HCT116 (cell line): Measurements from ENCODE around the gene SRGAP1. TPM values are rescaled to one million over a fixed set of nuclear protein-coding genes. Genes with fewer than 3 reads are reported as not detected.

ENCODE experiments used
- ATAC-seq: fragments of 200-7000 bp; cut with Tn5 transposase; 2 replicates; pipeline ENCODE4 v1.9.1; 2020; ENCODE audit warnings: mild to moderate bottlenecking, moderate library complexity
- BruUV-seq: library from RNA; stranded (reverse); fragments of 400-500 nt; replicated peaks from 2 replicates; lab custom pipeline; 2021; lab: Mats Ljungman, UMichigan
- CTCF ChIA-PET: fragments of 300-600 bp; sonication (Branson Sonifier 250); formaldehyde crosslinking; loops from one replicate; lab custom pipeline; 2021; ENCODE audit warnings: antibody characterized with exemption; lab: Charles Lee
- POLR2A ChIA-PET: fragments of 300-600, 350-600 bp; sonication (Branson Sonifier 250); formaldehyde crosslinking; loops from one replicate; lab custom pipeline; 2021; ENCODE audit warnings: antibody characterized with exemption; lab: Charles Lee
- RAD21 ChIA-PET, 2 experiments: fragments of 300-600 bp; sonication (Branson Sonifier 250); formaldehyde crosslinking; loops; one replicate each; lab custom pipeline; 2023; ENCODE audit warnings: low total read pairs in 2 of 2; ENCODE audit not compliant: uncharacterized antibody in 2 of 2, unreplicated experiment in 2 of 2, low non-redundant PET in 1 of 2; lab: Charles Lee
- DNase-seq: peaks from one replicate; pipeline ENCODE4 v3.0.0-alpha.2; 2010; ENCODE audit warnings: low read depth, low spot score
- H2AFZ ChIP-seq: fragments of 200-600 bp; shearing (Covaris generic), sonication (generic); 2 replicates; pipeline ENCODE4 v1.6.1; 2017; ENCODE audit warnings: low read depth, mixed run types, mixed read lengths, antibody characterized with exemption, low read length; ENCODE audit not compliant: poor library complexity, severe bottlenecking
- H3K27ac ChIP-seq: 2 replicates; pipeline ENCODE4 v1.5.1; 2012; ENCODE audit warnings: low read depth, low read length
- H3K27me3 ChIP-seq: fragments of 200-600 bp; sonication (generic); 2 replicates; pipeline ENCODE4 v1.6.1; 2016; ENCODE audit warnings: mixed run types, low read length, mixed read lengths; ENCODE audit not compliant: insufficient read depth
- H3K36me3 ChIP-seq, 2 experiments: fragments of 200-500 bp in 1 of 2; fragments of 200-600 bp in 1 of 2; sonication (Bioruptor generic) in 1 of 2; sonication (generic) in 1 of 2; 2 replicates each; pipeline versions ENCODE4 v1.5.1 to v1.6.1; 2014 to 2016; ENCODE audit warnings: low read length in 2 of 2, inconsistent platforms in 1 of 2, mixed read lengths in 1 of 2, mixed run types in 1 of 2; ENCODE audit not compliant: insufficient read depth in 2 of 2, control insufficient read depth in 1 of 2
- H3K4me1 ChIP-seq, 2 experiments: fragments of 200-600 bp in 1 of 2; sonication (generic) in 1 of 2; 2 replicates each; pipeline versions ENCODE4 v1.5.1 to v1.6.1; 2012 to 2017; ENCODE audit warnings: low read length in 2 of 2, inconsistent platforms in 1 of 2, mild to moderate bottlenecking in 1 of 2, mixed read lengths in 1 of 2, mixed run types in 1 of 2, moderate library complexity in 1 of 2; ENCODE audit not compliant: insufficient read depth in 2 of 2, control insufficient read depth in 1 of 2
- H3K4me2 ChIP-seq: fragments of 200-600 bp; sonication (generic); 2 replicates; pipeline ENCODE4 v1.6.1; 2017; ENCODE audit warnings: mixed run types, low read length, mixed read lengths
- H3K4me3 ChIP-seq, 2 experiments: fragments of 200-600 bp in 1 of 2; sonication (generic) in 1 of 2; replicated peaks in 1 of 2; 2 replicates each; pipeline ENCODE4 v1.5.1; 2011 to 2016; ENCODE audit warnings: low read length in 2 of 2, control low read depth in 1 of 2, low read depth in 1 of 2, mild to moderate bottlenecking in 1 of 2, mixed read lengths in 1 of 2, mixed run types in 1 of 2
- H3K79me2 ChIP-seq: fragments of 200-600 bp; sonication (generic); 2 replicates; pipeline ENCODE4 v1.6.1; 2017; ENCODE audit warnings: mild to moderate bottlenecking, mixed run types, low read length, moderate library complexity, mixed read lengths; ENCODE audit not compliant: insufficient read depth
- H3K9ac ChIP-seq: fragments of 200-600 bp; sonication (generic); 2 replicates; pipeline ENCODE4 v1.6.1; 2016; ENCODE audit warnings: low read length, mixed read lengths
- H3K9me2 ChIP-seq: fragments of 200-600 bp; sonication (generic), shearing (Covaris generic); 2 replicates; pipeline ENCODE4 v1.6.1; 2017; ENCODE audit warnings: mixed run types, mild to moderate bottlenecking, moderate library complexity; ENCODE audit not compliant: insufficient read depth
- H3K9me3 ChIP-seq, 2 experiments: fragments of 200-500 bp in 1 of 2; fragments of 200-600 bp in 1 of 2; sonication (Bioruptor generic) in 1 of 2; sonication (generic) in 1 of 2; 2 replicates each; pipeline ENCODE4 v1.6.1; 2014 to 2017; ENCODE audit warnings: low read length in 2 of 2, mixed read lengths in 2 of 2, inconsistent platforms in 1 of 2, low read depth in 1 of 2, mild to moderate bottlenecking in 1 of 2, mixed run types in 1 of 2, moderate library complexity in 1 of 2; ENCODE audit not compliant: control insufficient read depth in 1 of 2, insufficient read depth in 1 of 2
- H4K20me1 ChIP-seq: fragments of 200-600 bp; sonication (generic), shearing (Covaris generic); 2 replicates; pipeline ENCODE4 v1.6.1; 2017; ENCODE audit warnings: mixed run types, mild to moderate bottlenecking, moderate library complexity; ENCODE audit not compliant: insufficient read depth
- ATF3 ChIP-seq: IDR thresholded peaks from 2 replicates; pipeline ENCODE4 v1.6.1; 2012
- CBX3 ChIP-seq: IDR thresholded peaks from 2 replicates; pipeline ENCODE4 v1.6.1; 2012; ENCODE audit warnings: low read depth
- ELF1 ChIP-seq: IDR thresholded peaks from 2 replicates; pipeline ENCODE4 v1.6.1; 2012; ENCODE audit warnings: low read depth, borderline replicate concordance
- EZH2 ChIP-seq: fragments of 200-600 bp; sonication (generic); IDR thresholded peaks from 2 replicates; pipeline ENCODE4 v1.6.1; 2017; ENCODE audit warnings: antibody characterized with exemption, mixed run types
- EZH2phosphoT487 ChIP-seq: fragments of 200-600 bp; IDR thresholded peaks from 2 replicates; pipeline ENCODE4 v1.6.1; 2018; ENCODE audit warnings: antibody characterized with exemption, borderline replicate concordance
- JUND ChIP-seq: IDR thresholded peaks from 2 replicates; pipeline ENCODE4 v1.6.1; 2012
- MAX ChIP-seq: IDR thresholded peaks from 2 replicates; pipeline ENCODE4 v1.6.1; 2012
- POLR2A ChIP-seq: IDR thresholded peaks from 2 replicates; pipeline ENCODE4 v1.7.0; 2011; ENCODE audit warnings: borderline replicate concordance; ENCODE audit not compliant: insufficient read depth, insufficient read length; ENCODE audit errors: extremely low read depth
- POLR2AphosphoS5 ChIP-seq: IDR thresholded peaks from 2 replicates; pipeline ENCODE4 v1.6.1; 2011; ENCODE audit warnings: mild to moderate bottlenecking, low read depth, low read length, moderate library complexity
- RAD21 ChIP-seq: IDR thresholded peaks from 2 replicates; pipeline ENCODE4 v1.6.1; 2012; ENCODE audit warnings: low read depth, mild to moderate bottlenecking
- REST ChIP-seq: IDR thresholded peaks from 2 replicates; pipeline ENCODE4 v1.6.1; 2012; ENCODE audit warnings: low read depth
- SP1 ChIP-seq: IDR thresholded peaks from 2 replicates; pipeline ENCODE4 v1.6.1; 2012; ENCODE audit warnings: low read depth
- SRF ChIP-seq: IDR thresholded peaks from 2 replicates; pipeline ENCODE4 v1.6.1; 2012; ENCODE audit warnings: low read depth
- YY1 ChIP-seq: IDR thresholded peaks from 2 replicates; pipeline ENCODE4 v1.6.1; 2011; ENCODE audit warnings: low read length, low read depth, moderate library complexity, mild to moderate bottlenecking; ENCODE audit not compliant: insufficient replicate concordance; ENCODE audit errors: extremely low read depth
- ZBTB33 ChIP-seq: IDR thresholded peaks from 2 replicates; pipeline ENCODE4 v1.6.1; 2011; ENCODE audit warnings: mild to moderate bottlenecking, low read length, moderate library complexity; ENCODE audit not compliant: insufficient replicate concordance; ENCODE audit errors: extremely low read depth
- ZNF274 ChIP-seq: fragments of 200-500 bp; sonication (Bioruptor generic); IDR thresholded peaks from 2 replicates; pipeline ENCODE4 v1.6.1; 2014; ENCODE audit warnings: mild to moderate bottlenecking, low read depth, low read length, inconsistent platforms
- intact Hi-C: fragments of 100-400 bp; cut with micrococcal nuclease; formaldehyde crosslinking; loops from 2 replicates; pipeline ENCODE4 v1.10.0; 2022
- total RNA-seq: library from RNA; stranded (reverse); gene quantifications from one replicate; pipeline ENCODE4 v1.2.1, GENCODE V29; 2021; ENCODE audit not compliant: unreplicated experiment

SRGAP1 gene
- total RNA-seq, 1 experiment from 2014 or later, result 16.6 TPM

- TF ChIP-seq POLR2A (no peak), ZNF274 (no peak), YY1 (no peak), JUND (no peak), SRF (no peak), ELF1 (no peak)
- Histone ChIP-seq H3K27ac (no peak overlapping the region), H3K79me2 (no peaks in the 10 kb centered on the region), H2AFZ (no peak overlapping the region), H3K4me2 (no peak overlapping the region), H3K9me3 (no peaks in the 10 kb centered on the region), H3K9ac (no peak overlapping the region), H3K4me3 (no peak overlapping the region), H3K4me1 (peaks cover 0 to 12% of the 10 kb centered on the region in 2 experiments; a peak in 2 of 4 replicates), H3K36me3 (0 out of 4 replicates have a peak, but pooled peaks cover 0 to 3% of the 10 kb centered on the region in 2 experiments), H3K27me3 (no peaks in the 10 kb centered on the region), H3K9me2 (no peaks in the 10 kb centered on the region), H4K20me1 (no peaks in the 10 kb centered on the region)
- ChIA-PET POLR2A (no interaction called here), RAD21 (no interaction called here), CTCF (no interaction called here)
- intact Hi-C loops, result no loop called here
- DNase-seq (no peak), ATAC-seq (no peak)
- BruUV-seq, result no TSS peak
Observed at GRCh38 chr12:64105026-64105425, 260.5 kb downstream of the SRGAP1 start.

- Histone ChIP-seq H3K27ac (no peak overlapping the region), H3K4me2 (no peak overlapping the region), H3K9me2 (no peaks in the 10 kb centered on the region), H3K79me2 (no peaks in the 10 kb centered on the region), H2AFZ (no peak overlapping the region), H3K27me3 (no peaks in the 10 kb centered on the region), H3K36me3 (no peaks in the 10 kb centered on the region), H3K4me3 (no peak overlapping the region), H3K4me1 (peaks cover 0 to 11% of the 10 kb centered on the region in 2 experiments; a peak in 2 of 4 replicates), H3K9ac (no peak overlapping the region), H3K9me3 (no peaks in the 10 kb centered on the region), H4K20me1 (no peaks in the 10 kb centered on the region)
- RAD21 ChIA-PET, result no interaction called here
- BruUV-seq, result no TSS peak
- POLR2A ChIA-PET, result no interaction called here
- DNase-seq, result no peak
- intact Hi-C loops, result no loop called here
- ATAC-seq, result no peak
- CTCF ChIA-PET, result no interaction called here
- no peak for TF ChIP-seq ATF3
- no peak for TF ChIP-seq MAX
- TF ChIP-seq SP1, result no peak
- no peak for TF ChIP-seq ZBTB33
- TF ChIP-seq EZH2, result no peak
- no peak for TF ChIP-seq EZH2phosphoT487
- TF ChIP-seq CBX3, result no peak
- TF ChIP-seq RAD21, result no peak
- TF ChIP-seq YY1, result no peak
- no peak for TF ChIP-seq SRF
- no peak for TF ChIP-seq POLR2AphosphoS5
- TF ChIP-seq REST, result no peak
- TF ChIP-seq ELF1, result no peak
Observed at GRCh38 chr12:64107776-64108175, 263.3 kb downstream of the SRGAP1 start.
